ENCODE results near the gene CABLES1.
"Not testable (repeated sequence)": the region's sequence is repeated elsewhere in the genome, so short reads cannot be mapped to it uniquely, and the experiment has no call there.

The CABLES1 gene

GRCh38 chr18:23284629-23285028 lies 149.3 kb downstream of the CABLES1 start:
- H3K4me2 ChIP-seq (ENCODE audit: insufficient read depth, low read length, poor library complexity, severe bottlenecking), result no peak overlapping the region
- no peaks in the 10 kb centered on the region for H3K27me3 ChIP-seq (ENCODE audit: control insufficient read depth in 3 of 3, insufficient read depth in 3 of 3, low read depth in 1 of 3, low read length in 3 of 3)
- no peaks in the 10 kb centered on the region for H3K79me1 ChIP-seq (ENCODE audit: low read depth, low read length)
- H4K91ac ChIP-seq (ENCODE audit: low read depth, low read length, poor library complexity), result no peak overlapping the region
- DNase-seq (ENCODE audit: low spot score), result no peak
- no peak overlapping the region for H3K14ac ChIP-seq (ENCODE audit: low read length)
- no CpG with 5 or more reads among the region's 2 CpGs for WGBS, 2 donors (ENCODE audit: extremely low coverage in 2 of 2, insufficient read length in 2 of 2, insufficient replicate concordance in 1 of 2)
- no peak overlapping the region for H2BK5ac ChIP-seq (ENCODE audit: low read length)
- H4K8ac ChIP-seq (ENCODE audit: low read depth, low read length), result no peak overlapping the region
- H3K23ac ChIP-seq (ENCODE audit: low read depth, low read length, poor library complexity), result no peak overlapping the region
- no peak overlapping the region for H3K27ac ChIP-seq (replicated peaks; ENCODE audit: low read length)
- no peak overlapping the region for H3K4me3 ChIP-seq (ENCODE audit: low read length in 2 of 2)
- H2BK120ac ChIP-seq (ENCODE audit: low read depth, low read length), result no peak overlapping the region
- no peak overlapping the region for H3K9ac ChIP-seq (ENCODE audit: low read depth, low read length, poor library complexity)
- H2BK15ac ChIP-seq (ENCODE audit: low read length), result no peak overlapping the region
- H2AFZ ChIP-seq (ENCODE audit: low read length), result no peak overlapping the region
- no peaks in the 10 kb centered on the region for H3K9me3 ChIP-seq (replicated peaks in 1 of 2; ENCODE audit: control insufficient read depth in 2 of 2, insufficient read depth in 1 of 2, low read depth in 1 of 2, low read length in 2 of 2)
- H3K36me3 ChIP-seq (replicated peaks in 1 of 2; ENCODE audit: control insufficient read depth in 2 of 2, insufficient read depth in 2 of 2, low read length in 2 of 2), result no peaks in the 10 kb centered on the region
- no peak overlapping the region for H2BK12ac ChIP-seq (ENCODE audit: low read length)
- H3K4me1 ChIP-seq (ENCODE audit: control insufficient read depth in 2 of 2, insufficient read depth in 1 of 2, low read depth in 1 of 2, low read length in 2 of 2), result peaks cover 7 to 8% of the 10 kb centered on the region in 2 donors
- no peak overlapping the region for H3K4ac ChIP-seq (ENCODE audit: low read length)
- H2AK5ac ChIP-seq (ENCODE audit: low read depth, low read length), result no peak overlapping the region
- peak overlapping the region; percentile 9 for H3K18ac ChIP-seq (ENCODE audit: low read length)

- not testable (repeated sequence) for H2BK15ac ChIP-seq (ENCODE audit: low read length); H3K4me3 ChIP-seq (ENCODE audit: low read length in 2 of 2); H2BK12ac ChIP-seq (ENCODE audit: low read length); H4K8ac ChIP-seq (ENCODE audit: low read depth, low read length); H3K27ac ChIP-seq (replicated peaks; ENCODE audit: low read length); H3K23ac ChIP-seq (ENCODE audit: low read depth, low read length, poor library complexity); H2BK5ac ChIP-seq (ENCODE audit: low read length); H3K14ac ChIP-seq (ENCODE audit: low read length); H2BK120ac ChIP-seq (ENCODE audit: low read depth, low read length); H4K91ac ChIP-seq (ENCODE audit: low read depth, low read length, poor library complexity); H3K4me2 ChIP-seq (ENCODE audit: insufficient read depth, low read length, poor library complexity, severe bottlenecking); H3K9me3 ChIP-seq (replicated peaks in 1 of 2; ENCODE audit: control insufficient read depth in 2 of 2, insufficient read depth in 1 of 2, low read depth in 1 of 2, low read length in 2 of 2); H2AFZ ChIP-seq (ENCODE audit: low read length); H3K27me3 ChIP-seq (ENCODE audit: control insufficient read depth in 3 of 3, insufficient read depth in 3 of 3, low read depth in 1 of 3, low read length in 3 of 3); DNase-seq (ENCODE audit: low spot score); H2AK5ac ChIP-seq (ENCODE audit: low read depth, low read length); H3K36me3 ChIP-seq (replicated peaks in 1 of 2; ENCODE audit: control insufficient read depth in 2 of 2, insufficient read depth in 2 of 2, low read length in 2 of 2); H3K4ac ChIP-seq (ENCODE audit: low read length); H3K4me1 ChIP-seq (ENCODE audit: control insufficient read depth in 2 of 2, insufficient read depth in 1 of 2, low read depth in 1 of 2, low read length in 2 of 2); H3K9ac ChIP-seq (ENCODE audit: low read depth, low read length, poor library complexity); H3K18ac ChIP-seq (ENCODE audit: low read length); H3K79me1 ChIP-seq (ENCODE audit: low read depth, low read length)
- no CpG with 5 or more reads among the region's 12 CpGs for WGBS, 2 donors (ENCODE audit: extremely low coverage in 2 of 2, insufficient read length in 2 of 2, insufficient replicate concordance in 1 of 2)
Observed at GRCh38 chr18:23285581-23285980, 150.3 kb downstream of the CABLES1 start.

GRCh38 chr18:23291456-23292205 lies 156.3 kb downstream of the CABLES1 start:
- Histone ChIP-seq H4K8ac (ENCODE audit: low read depth, low read length) (no peak overlapping the region), H3K79me1 (ENCODE audit: low read depth, low read length) (no peaks in the 10 kb centered on the region), H2AFZ (ENCODE audit: low read length) (no peak overlapping the region), H2AK5ac (ENCODE audit: low read depth, low read length) (no peak overlapping the region), H3K9ac (ENCODE audit: low read depth, low read length, poor library complexity) (no peak overlapping the region), H2BK5ac (ENCODE audit: low read length) (no peak overlapping the region), H3K18ac (ENCODE audit: low read length) (no peak overlapping the region), H3K4ac (ENCODE audit: low read length) (no peak overlapping the region), H2BK12ac (ENCODE audit: low read length) (no peak overlapping the region), H3K14ac (ENCODE audit: low read length) (no peak overlapping the region), H3K27ac (replicated peaks; ENCODE audit: low read length) (no peak overlapping the region), H3K4me2 (ENCODE audit: insufficient read depth, low read length, poor library complexity, severe bottlenecking) (no peak overlapping the region), H3K4me1 (ENCODE audit: control insufficient read depth in 2 of 2, insufficient read depth in 1 of 2, low read depth in 1 of 2, low read length in 2 of 2) (peaks cover 0 to 4% of the 10 kb centered on the region in 2 donors), H2BK120ac (ENCODE audit: low read depth, low read length) (no peak overlapping the region), H3K23ac (ENCODE audit: low read depth, low read length, poor library complexity) (no peak overlapping the region), H3K27me3 (ENCODE audit: control insufficient read depth in 3 of 3, insufficient read depth in 3 of 3, low read depth in 1 of 3, low read length in 3 of 3) (no peaks in the 10 kb centered on the region), H3K9me3 (replicated peaks in 1 of 2; ENCODE audit: control insufficient read depth in 2 of 2, insufficient read depth in 1 of 2, low read depth in 1 of 2, low read length in 2 of 2) (peaks cover 0 to 2% of the 10 kb centered on the region in 2 donors), H4K91ac (ENCODE audit: low read depth, low read length, poor library complexity) (no peak overlapping the region), H3K36me3 (replicated peaks in 1 of 2; ENCODE audit: control insufficient read depth in 2 of 2, insufficient read depth in 2 of 2, low read length in 2 of 2) (no peaks in the 10 kb centered on the region), H3K4me3 (ENCODE audit: low read length in 2 of 2) (no peak overlapping the region), H2BK15ac (ENCODE audit: low read length) (no peak overlapping the region)
- no CpG with 5 or more reads among the region's 4 CpGs for WGBS, 2 donors (ENCODE audit: extremely low coverage in 2 of 2, insufficient read length in 2 of 2, insufficient replicate concordance in 1 of 2)
- DNase-seq (ENCODE audit: low spot score), result no peak

- Histone ChIP-seq H3K4me1 (ENCODE audit: control insufficient read depth in 2 of 2, insufficient read depth in 1 of 2, low read depth in 1 of 2, low read length in 2 of 2) (peaks cover 0 to 2% of the 10 kb centered on the region in 2 donors), H2BK5ac (ENCODE audit: low read length) (no peak overlapping the region), H2BK12ac (ENCODE audit: low read length) (no peak overlapping the region), H3K14ac (ENCODE audit: low read length) (no peak overlapping the region), H3K9me3 (replicated peaks in 1 of 2; ENCODE audit: control insufficient read depth in 2 of 2, insufficient read depth in 1 of 2, low read depth in 1 of 2, low read length in 2 of 2) (no peaks in the 10 kb centered on the region), H3K4me2 (ENCODE audit: insufficient read depth, low read length, poor library complexity, severe bottlenecking) (no peak overlapping the region), H3K23ac (ENCODE audit: low read depth, low read length, poor library complexity) (no peak overlapping the region), H3K36me3 (replicated peaks in 1 of 2; ENCODE audit: control insufficient read depth in 2 of 2, insufficient read depth in 2 of 2, low read length in 2 of 2) (no peaks in the 10 kb centered on the region), H3K9ac (ENCODE audit: low read depth, low read length, poor library complexity) (no peak overlapping the region), H3K4ac (ENCODE audit: low read length) (no peak overlapping the region), H3K4me3 (ENCODE audit: low read length in 2 of 2) (no peak overlapping the region), H3K27me3 (ENCODE audit: control insufficient read depth in 3 of 3, insufficient read depth in 3 of 3, low read depth in 1 of 3, low read length in 3 of 3) (no peaks in the 10 kb centered on the region), H3K27ac (replicated peaks; ENCODE audit: low read length) (no peak overlapping the region), H2AFZ (ENCODE audit: low read length) (no peak overlapping the region), H4K91ac (ENCODE audit: low read depth, low read length, poor library complexity) (no peak overlapping the region), H2BK15ac (ENCODE audit: low read length) (no peak overlapping the region), H3K79me1 (ENCODE audit: low read depth, low read length) (no peaks in the 10 kb centered on the region), H2AK5ac (ENCODE audit: low read depth, low read length) (no peak overlapping the region), H3K18ac (ENCODE audit: low read length) (no peak overlapping the region), H4K8ac (ENCODE audit: low read depth, low read length) (no peak overlapping the region), H2BK120ac (ENCODE audit: low read depth, low read length) (no peak overlapping the region)
- no CpG with 5 or more reads among the region's 6 CpGs for WGBS, 2 donors (ENCODE audit: extremely low coverage in 2 of 2, insufficient read length in 2 of 2, insufficient replicate concordance in 1 of 2)
- DNase-seq (ENCODE audit: low spot score), result no peak
Observed at GRCh38 chr18:23300231-23300805, 165.0 kb downstream of the CABLES1 start.

Measured in neuronal stem cell (in vitro differentiated cells).